GM12872 (cell line): ENCODE measurements around the gene KLK7.

Source experiments
- CTCF ChIP-seq: IDR thresholded peaks from 3 replicates; pipeline ENCODE4 v1.5.1; 2011; ENCODE audit warnings: low read depth, mild to moderate bottlenecking, low read length, moderate library complexity; ENCODE audit not compliant: insufficient read depth

Gene KLK7

GRCh38 chr19:50943074-50943828, 40.5 kb downstream of the KLK7 start:
- TF ChIP-seq CTCF = no peak

GRCh38 chr19:50939596-50939995, 44.1 kb downstream of the KLK7 start:
- no peak for TF ChIP-seq CTCF

GRCh38 chr19:50933640-50934039, 50.1 kb downstream of the KLK7 start:
- no peak for TF ChIP-seq CTCF

GRCh38 chr19:50932690-50933083, 51.0 kb downstream of the KLK7 start:
- TF ChIP-seq CTCF = no peak

GRCh38 chr19:50932018-50932689, 51.6 kb downstream of the KLK7 start:
- no peak for TF ChIP-seq CTCF

GRCh38 chr19:50931023-50931422, 52.7 kb downstream of the KLK7 start:
- no peak for TF ChIP-seq CTCF

GRCh38 chr19:50928831-50929230, 54.9 kb downstream of the KLK7 start:
- no peak for TF ChIP-seq CTCF
